GM18507 (cell line): ENCODE results near the gene TMEM132A.

Source experiments
- DNase-seq: peaks from one replicate; pipeline ENCODE4 v3.0.0; 2011; ENCODE audit warnings: low read depth; ENCODE audit not compliant: insufficient read length; ENCODE audit errors: extremely low spot score
- FAIRE-seq: peaks from 2 replicates; lab custom pipeline; 2011; peaks lifted over from hg19 to GRCh38; lab: Jason Lieb, UNC

The TMEM132A gene

GRCh38 chr11:60933416-60934123 lies 9.3 kb downstream of the TMEM132A start:
- DNase-seq = no peak
- FAIRE-seq = no peak

DNA sequence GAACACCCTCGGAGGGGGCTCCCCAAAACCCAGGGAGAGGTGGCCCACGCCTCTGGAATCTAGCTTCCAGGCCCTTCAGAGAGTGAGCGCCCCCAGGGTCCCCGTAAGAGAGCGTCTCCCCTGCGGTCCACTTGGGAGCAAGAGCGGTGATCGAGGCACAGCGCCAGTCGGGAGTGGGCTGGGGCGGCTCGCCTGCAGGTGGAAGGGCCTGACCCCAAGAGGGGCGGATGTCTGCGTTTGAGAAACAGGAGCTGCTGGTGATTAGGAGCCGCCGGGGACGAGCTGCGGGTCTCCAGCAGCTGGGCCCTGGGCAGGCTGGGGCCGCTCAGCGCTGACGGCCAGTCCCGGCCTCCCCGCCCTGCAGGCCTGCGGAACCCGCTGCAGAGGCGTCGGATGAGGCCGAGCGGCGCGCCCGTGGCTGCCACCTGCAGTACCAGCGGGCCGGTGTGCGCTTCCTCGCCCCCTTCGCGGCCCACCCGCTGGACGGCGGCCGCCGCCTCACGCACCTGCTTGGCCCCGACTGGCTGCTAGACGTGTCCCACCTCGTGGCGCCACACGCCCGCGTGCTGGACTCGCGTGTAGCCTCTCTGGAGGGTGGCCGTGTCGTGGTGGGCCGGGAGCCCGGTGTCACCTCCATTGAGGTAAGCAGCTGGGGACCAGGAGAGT lies 10.0 kb downstream of the TMEM132A start:
- FAIRE-seq = no peak
- no peak for DNase-seq

GRCh38 chr11:60934790-60935605 lies 10.7 kb downstream of the TMEM132A start:
- no peak for DNase-seq
- no peak for FAIRE-seq

DNA sequence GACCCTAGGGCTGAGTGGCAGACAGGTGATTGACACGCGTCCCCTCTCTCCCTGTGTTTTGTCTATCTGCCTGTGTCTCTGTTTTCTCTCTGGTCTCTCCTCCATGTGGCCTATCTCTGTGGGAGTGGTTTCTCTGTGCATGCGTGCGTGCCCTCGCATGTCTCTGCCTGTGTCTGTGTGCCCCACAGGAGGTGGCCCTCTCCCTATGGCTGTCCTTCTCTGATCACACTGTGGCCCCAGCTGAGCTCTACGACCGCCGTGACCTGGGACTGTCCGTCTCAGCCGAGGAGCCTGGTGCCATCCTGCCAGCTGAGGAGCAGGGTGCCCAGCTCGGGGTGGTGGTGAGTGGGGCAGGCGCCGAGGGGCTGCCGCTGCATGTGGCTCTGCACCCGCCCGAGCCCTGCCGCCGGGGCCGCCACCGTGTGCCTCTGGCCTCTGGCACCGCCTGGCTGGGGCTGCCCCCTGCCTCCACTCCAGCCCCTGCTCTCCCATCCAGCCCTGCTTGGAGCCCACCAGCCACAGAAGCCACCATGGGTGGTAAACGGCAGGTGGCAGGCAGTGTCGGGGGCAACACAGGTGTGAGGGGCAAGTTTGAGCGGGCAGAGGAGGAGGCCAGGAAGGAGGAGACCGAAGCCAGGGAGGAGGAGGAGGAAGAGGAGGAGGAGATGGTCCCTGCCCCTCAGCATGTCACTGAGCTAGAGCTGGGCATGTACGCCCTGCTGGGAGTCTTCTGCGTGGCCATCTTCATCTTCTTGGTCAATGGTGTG lies 11.6 kb downstream of the TMEM132A start:
- DNase-seq (no peak), FAIRE-seq (no peak)

GRCh38 chr11:60936467-60937143 lies 12.3 kb downstream of the TMEM132A start:
- FAIRE-seq (no peak), DNase-seq (no peak)

GRCh38 chr11:60937144-60937527 lies 12.9 kb downstream of the TMEM132A start:
- no peak for DNase-seq
- no peak for FAIRE-seq

DNA sequence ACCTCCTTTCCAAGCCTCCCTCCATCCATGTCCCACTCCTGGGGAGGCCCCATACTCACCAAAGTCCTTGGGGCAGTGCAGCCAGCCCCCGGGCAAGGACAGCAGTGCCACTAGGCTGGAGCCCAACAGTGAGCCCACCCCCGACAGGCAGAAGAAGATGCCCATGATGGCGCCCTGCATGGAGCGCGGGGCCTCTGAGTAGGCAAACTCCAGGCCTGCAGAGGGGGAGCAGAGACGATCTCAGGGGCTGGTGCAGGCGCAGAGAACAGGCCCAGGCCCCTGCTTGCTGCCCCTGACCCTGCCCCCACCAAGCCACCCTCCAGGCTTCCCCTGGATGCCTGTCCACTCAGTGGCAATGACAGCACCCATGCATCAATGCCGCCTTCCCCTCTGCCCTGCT lies 13.6 kb downstream of the TMEM132A start:
- FAIRE-seq (no peak), DNase-seq (no peak)

- no peak for DNase-seq
- no peak for FAIRE-seq
Measured at GRCh38 chr11:60938500-60938899, 14.2 kb downstream of the TMEM132A start.

GRCh38 chr11:60939301-60939700 lies 15.0 kb downstream of the TMEM132A start:
- DNase-seq = no peak
- no peak for FAIRE-seq

GRCh38 chr11:60939855-60940254 lies 15.6 kb downstream of the TMEM132A start:
- no peak for FAIRE-seq

GRCh38 chr11:60941371-60942119 lies 17.3 kb downstream of the TMEM132A start:
- DNase-seq (no peak), FAIRE-seq (no peak)

More at GRCh38 chr11:60939855-60940254, 15.6 kb downstream of the TMEM132A start:
- no peak for DNase-seq

DNA sequence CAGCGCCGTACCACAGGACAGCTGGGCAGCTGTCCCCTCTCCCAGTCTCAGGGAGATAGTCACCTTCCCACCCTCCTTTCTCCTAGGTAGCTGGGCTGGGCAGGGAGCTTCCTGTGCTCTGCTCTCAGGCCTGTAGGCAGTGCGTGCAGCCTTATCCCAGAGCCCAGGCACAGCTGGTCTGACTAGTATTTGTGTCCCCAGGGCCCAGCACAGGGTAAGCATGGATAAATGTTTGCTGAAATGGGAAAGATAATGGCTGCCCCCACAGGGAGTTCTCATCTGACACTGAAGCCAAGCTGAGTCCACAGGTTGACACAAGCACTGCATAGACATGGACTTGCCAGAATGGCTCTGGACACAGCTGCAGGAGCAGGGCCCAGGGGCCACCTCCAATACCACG lies 18.0 kb downstream of the TMEM132A start:
- FAIRE-seq (no peak), DNase-seq (no peak)

DNA sequence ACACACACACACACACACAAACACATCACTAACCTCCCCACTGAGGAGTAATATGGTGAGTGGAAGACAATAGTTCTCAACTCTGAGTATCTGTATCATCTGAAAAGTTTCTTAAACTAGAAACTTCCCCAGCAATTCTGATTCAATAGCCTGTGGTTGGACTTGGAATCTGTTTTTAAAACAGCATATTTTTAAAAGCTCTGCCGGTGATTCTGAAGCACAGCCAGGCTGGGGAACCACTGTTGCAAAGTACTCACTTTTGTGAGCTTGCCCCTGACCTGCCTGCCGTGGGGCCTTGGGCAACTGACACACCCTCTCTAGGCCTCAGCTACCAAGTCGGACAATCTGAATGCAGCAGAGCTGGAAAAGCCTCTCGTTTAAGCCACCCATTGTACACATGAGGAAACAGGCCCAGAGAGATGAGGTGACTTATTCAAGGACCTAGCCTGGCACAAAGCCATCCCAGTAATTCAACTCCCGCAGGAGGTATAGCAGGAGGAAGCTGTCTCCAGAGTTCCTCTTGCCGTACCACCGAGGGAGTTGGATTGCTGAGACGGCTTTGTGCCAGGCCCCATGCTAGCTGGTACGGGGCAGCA lies 18.8 kb downstream of the TMEM132A start:
- FAIRE-seq (no peak), DNase-seq (no peak)

GRCh38 chr11:60944490-60945294 lies 20.4 kb downstream of the TMEM132A start:
- FAIRE-seq (no peak), DNase-seq (no peak)

GRCh38 chr11:60945295-60945667 lies 21.0 kb downstream of the TMEM132A start:
- FAIRE-seq (no peak), DNase-seq (no peak)

GRCh38 chr11:60946601-60947264 lies 22.5 kb downstream of the TMEM132A start:
- FAIRE-seq (no peak), DNase-seq (no peak)

GRCh38 chr11:60947700-60948099 lies 23.4 kb downstream of the TMEM132A start:
- no peak for DNase-seq
- FAIRE-seq = no peak
